ENCODE measurements around the gene ENPP3.

The ENPP3 gene

GRCh38 chr6:131721161-131721560 is 84.1 kb downstream of the ENPP3 start:
- no peak overlapping the region for H3K4me3 ChIP-seq
- TF ChIP-seq CTCF (IDR thresholded peaks at IDR 0.05): no peak
- no peak overlapping the region for H3K27ac ChIP-seq
- DNase-seq (ENCODE audit: low spot score): no peak

GRCh38 chr6:131724114-131724513 is 87.0 kb downstream of the ENPP3 start:
- no peak overlapping the region for H3K4me3 ChIP-seq
- H3K27ac ChIP-seq: no peak overlapping the region
- no peak for DNase-seq (ENCODE audit: low spot score)
- TF ChIP-seq CTCF (IDR thresholded peaks at IDR 0.05): no peak

GRCh38 chr6:131727467-131727866 is 90.4 kb downstream of the ENPP3 start:
- no peak for TF ChIP-seq CTCF (IDR thresholded peaks at IDR 0.05)
- Histone ChIP-seq H3K4me3 (no peak overlapping the region), H3K27ac (no peak overlapping the region)
- no peak for DNase-seq (ENCODE audit: low spot score)

GRCh38 chr6:131727868-131728267 is 90.8 kb downstream of the ENPP3 start:
- no peak for DNase-seq (ENCODE audit: low spot score)
- Histone ChIP-seq H3K4me3 (no peak overlapping the region), H3K27ac (no peak overlapping the region)
- no peak for TF ChIP-seq CTCF (IDR thresholded peaks at IDR 0.05)

GRCh38 chr6:131728296-131728939 is 91.3 kb downstream of the ENPP3 start:
- DNase-seq (ENCODE audit: low spot score): no peak
- Histone ChIP-seq H3K27ac (no peak overlapping the region), H3K4me3 (no peak overlapping the region)
- TF ChIP-seq CTCF (IDR thresholded peaks at IDR 0.05): no peak

- no peak for TF ChIP-seq CTCF (IDR thresholded peaks at IDR 0.05)
- no peak for DNase-seq (ENCODE audit: low spot score)
- H3K4me3 ChIP-seq: no peak overlapping the region
- H3K27ac ChIP-seq: no peak overlapping the region
These were observed 92.4 kb downstream of the ENPP3 start for GRCh38 chr6:131729550-131729949.

GRCh38 chr6:131730264-131730663 is 93.2 kb downstream of the ENPP3 start:
- Histone ChIP-seq H3K4me3 (no peak overlapping the region), H3K27ac (no peak overlapping the region)
- no peak for TF ChIP-seq CTCF (IDR thresholded peaks at IDR 0.05)
- DNase-seq (ENCODE audit: low spot score): no peak

Data from coronary artery (tissue), 2 donors.